Measurements from ENCODE around the gene FABP6.

- TF ChIP-seq CTCF (IDR thresholded peaks at IDR 0.05) (no peak), PHF8 (IDR thresholded peaks at IDR 0.05; ENCODE audit: borderline replicate concordance, low read depth) (no peak), MAFK (IDR thresholded peaks at IDR 0.05; ENCODE audit: partially characterized antibody) (no peak), NFE2L2 (conservative IDR thresholded peaks at IDR 0.05; ENCODE audit: low read length) (no peak), ESRRA (IDR thresholded peaks at IDR 0.05; ENCODE audit: borderline replicate concordance, low read length) (no peak), HDAC2 (IDR thresholded peaks at IDR 0.05) (no peak)
These were observed 49.0 kb downstream of the FABP6 start for GRCh38 chr5:160278343-160278742.

Measured in A549 (cell line).